OCI-LY1 (cell line): ENCODE data around the gene MIF.
"Not testable (repeated sequence)": the region's sequence is repeated elsewhere in the genome, so short reads cannot be mapped to it uniquely, and the experiment has no call there.

Experiments used
- H2AFZ ChIP-seq: fragments of 200-600 bp; sonication (generic), shearing (Covaris generic); 2 replicates; pipeline ENCODE4 v1.6.0; 2014; ENCODE audit warnings: antibody characterized with exemption, mild to moderate bottlenecking, low read length
- H3F3A ChIP-seq: fragments of 200-600 bp; sonication (generic), shearing (Covaris generic); 2 replicates; pipeline ENCODE4 v1.6.0; 2014; ENCODE audit warnings: mild to moderate bottlenecking, antibody characterized with exemption, low read length, moderate library complexity; ENCODE audit not compliant: insufficient read depth
- H3K27ac ChIP-seq: fragments of 200-600 bp; sonication (generic); 2 replicates; pipeline ENCODE4 v1.5.1; 2014; ENCODE audit warnings: low read length, mixed run types, mild to moderate bottlenecking, low read depth; ENCODE audit not compliant: poor library complexity, severe bottlenecking
- H3K27me3 ChIP-seq: fragments of 200-600 bp; sonication (generic); 2 replicates; pipeline ENCODE4 v1.6.0; 2014; ENCODE audit warnings: antibody characterized with exemption, mild to moderate bottlenecking, low read length, moderate library complexity; ENCODE audit not compliant: insufficient read depth
- H3K36me3 ChIP-seq: fragments of 200-600 bp; sonication (generic); 2 replicates; pipeline ENCODE4 v1.6.1; 2014; ENCODE audit warnings: mild to moderate bottlenecking, antibody characterized with exemption, low read length, moderate library complexity, mixed read lengths; ENCODE audit not compliant: insufficient read depth
- H3K4me1 ChIP-seq: fragments of 200-600 bp; sonication (generic); 2 replicates; pipeline ENCODE4 v1.5.1; 2014; ENCODE audit warnings: mild to moderate bottlenecking, low read length, moderate library complexity; ENCODE audit not compliant: insufficient read depth, severe bottlenecking
- H3K4me2 ChIP-seq: fragments of 200-600 bp; sonication (generic), shearing (Covaris generic); 2 replicates; pipeline ENCODE4 v1.6.1; 2014; ENCODE audit warnings: low read length
- H3K4me3 ChIP-seq: fragments of 200-600 bp; sonication (generic); 2 replicates; pipeline ENCODE4 v1.5.1; 2014; ENCODE audit warnings: low read length, low read depth, mild to moderate bottlenecking, mixed read lengths; ENCODE audit not compliant: poor library complexity, severe bottlenecking
- H3K79me2 ChIP-seq: fragments of 200-600 bp; shearing (Covaris generic); 2 replicates; pipeline ENCODE4 v1.6.1; 2016; ENCODE audit warnings: mixed run types, low read length, mixed read lengths; ENCODE audit not compliant: insufficient read depth
- H3K9ac ChIP-seq: fragments of 200-600 bp; sonication (generic), shearing (Covaris generic); 2 replicates; pipeline ENCODE4 v1.6.1; 2014; ENCODE audit warnings: mild to moderate bottlenecking, low read length, mixed read lengths
- H3K9me2 ChIP-seq: fragments of 200-600 bp; sonication (generic), shearing (Covaris generic); 2 replicates; pipeline ENCODE4 v1.6.1; 2014; ENCODE audit warnings: low read depth, mild to moderate bottlenecking, low read length, mixed read lengths
- H3K9me3 ChIP-seq: fragments of 200-600 bp; shearing (Covaris generic); 2 replicates; pipeline ENCODE4 v1.6.1; 2014; ENCODE audit warnings: low read length, mixed read lengths
- H4K20me1 ChIP-seq: fragments of 200-600 bp; sonication (generic), shearing (Covaris generic); 2 replicates; pipeline ENCODE4 v1.6.0; 2016; ENCODE audit warnings: mild to moderate bottlenecking, low read length; ENCODE audit not compliant: insufficient read depth
- CTCF ChIP-seq: fragments of 200-600 bp; sonication (generic), shearing (Covaris generic); IDR thresholded peaks from 2 replicates; pipeline ENCODE4 v1.5.1; 2017; ENCODE audit warnings: mild to moderate bottlenecking, antibody characterized with exemption, low read length, moderate library complexity, mixed read lengths
- EZH2 ChIP-seq: fragments of 200-600 bp; sonication (generic), shearing (Covaris generic); IDR thresholded peaks from 2 replicates; pipeline ENCODE4 v1.8.0; 2017; ENCODE audit warnings: borderline replicate concordance, mixed run types, mild to moderate bottlenecking, antibody characterized with exemption, low read length, moderate library complexity, mixed read lengths

The MIF gene

GRCh38 chr22:23915290-23915689 lies 21.1 kb downstream of the MIF start:
- no peak overlapping the region for H2AFZ ChIP-seq
- H3K27ac ChIP-seq = no peak overlapping the region
- H3K9ac ChIP-seq = no peak overlapping the region
- H3K79me2 ChIP-seq = no peaks in the 10 kb centered on the region
- H3K9me3 ChIP-seq = no peaks in the 10 kb centered on the region
- TF ChIP-seq CTCF (no peak), EZH2 (no peak)
- no peaks in the 10 kb centered on the region for H3K9me2 ChIP-seq
- no peaks in the 10 kb centered on the region for H4K20me1 ChIP-seq
- H3F3A ChIP-seq = peaks cover 5% of the 10 kb centered on the region; the same call in 1 of the 2 replicates
- H3K27me3 ChIP-seq = no peaks in the 10 kb centered on the region
- peaks cover 35% of the 10 kb centered on the region for H3K4me1 ChIP-seq
- H3K4me2 ChIP-seq = no peak overlapping the region
- no peak overlapping the region for H3K4me3 ChIP-seq
- H3K36me3 ChIP-seq = peaks cover 23% of the 10 kb centered on the region

DNA sequence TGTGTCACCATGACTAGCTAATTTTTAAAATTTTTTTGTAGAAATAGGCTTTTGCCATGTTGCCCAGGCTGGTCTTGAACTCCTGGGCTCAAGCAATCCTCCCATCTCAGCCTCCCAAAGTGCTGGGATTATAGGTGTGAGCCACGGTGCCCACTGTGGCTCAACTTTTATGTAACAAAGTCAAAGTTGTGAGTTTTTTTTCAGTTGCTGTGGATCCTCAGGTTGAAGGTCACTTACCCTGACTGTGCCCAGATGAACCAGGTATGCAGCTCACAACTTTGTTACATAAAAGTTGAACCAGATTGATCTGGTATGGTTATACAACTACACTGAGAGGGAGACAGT lies 26.1 kb downstream of the MIF start:
- not testable (repeated sequence) for H4K20me1 ChIP-seq, H3K4me1 ChIP-seq, H3K27ac ChIP-seq, H3K9ac ChIP-seq, H3K4me2 ChIP-seq, H2AFZ ChIP-seq, H3F3A ChIP-seq, H3K9me3 ChIP-seq, H3K79me2 ChIP-seq, H3K27me3 ChIP-seq, H3K4me3 ChIP-seq, H3K9me2 ChIP-seq
- peaks cover 61% of the 10 kb centered on the region for H3K36me3 ChIP-seq

DNA sequence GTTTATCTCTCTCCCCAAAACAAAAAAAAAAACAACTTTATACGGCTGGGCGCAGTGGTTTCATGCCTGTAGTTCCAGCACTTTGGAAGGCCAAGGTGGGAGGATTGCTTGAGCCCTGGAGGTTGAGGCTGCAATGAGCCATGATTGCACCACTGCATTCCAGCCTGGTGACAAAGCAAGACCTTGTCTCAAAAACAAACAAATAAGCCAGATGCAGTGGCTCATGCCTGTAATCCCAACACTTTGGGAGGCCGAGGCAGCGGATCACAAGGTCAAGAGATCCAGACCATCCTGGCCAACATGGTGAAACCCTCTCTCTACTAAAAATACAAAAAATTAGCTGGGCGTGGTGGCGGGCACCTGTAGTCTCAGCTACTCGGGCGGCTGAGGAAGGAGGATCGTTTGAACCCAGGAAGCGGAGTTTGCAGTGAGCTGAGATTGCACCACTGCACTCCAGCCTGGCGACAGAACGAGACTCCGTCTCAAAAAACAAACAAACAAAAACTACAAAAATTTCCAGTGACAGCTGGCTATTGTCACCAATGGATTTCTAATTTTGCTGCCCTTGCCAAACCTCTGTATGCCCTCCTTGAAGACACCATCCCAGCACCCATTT lies 27.5 kb downstream of the MIF start:
- H3F3A ChIP-seq, H3K4me3 ChIP-seq, H3K9me2 ChIP-seq, H3K9ac ChIP-seq, H3K27ac ChIP-seq, H3K4me2 ChIP-seq, H4K20me1 ChIP-seq, H3K27me3 ChIP-seq, H3K4me1 ChIP-seq, H3K79me2 ChIP-seq, H2AFZ ChIP-seq: not testable (repeated sequence)
- H3K9me3 ChIP-seq = peaks cover 11% of the 10 kb centered on the region
- peaks cover 75% of the 10 kb centered on the region for H3K36me3 ChIP-seq

- Histone ChIP-seq H3K36me3 (peaks cover 83% of the 10 kb centered on the region), H3K4me3 (no peak overlapping the region), H3K27me3 (no peaks in the 10 kb centered on the region), H3K9ac (no peak overlapping the region), H3K4me1 (no peaks in the 10 kb centered on the region), H2AFZ (no peak overlapping the region), H3K27ac (no peak overlapping the region), H3F3A (no peaks in the 10 kb centered on the region), H3K4me2 (no peak overlapping the region), H3K79me2 (no peaks in the 10 kb centered on the region), H3K9me2 (no peaks in the 10 kb centered on the region), H4K20me1 (no peaks in the 10 kb centered on the region), H3K9me3 (peaks cover 13% of the 10 kb centered on the region)
- TF ChIP-seq CTCF (no peak), EZH2 (no peak)
Measured at GRCh38 chr22:23922921-23923320, 28.7 kb downstream of the MIF start.
